A673 (cell line): Measurements from ENCODE around the gene AFAP1.

ENCODE experiments used
- EZH2 ChIP-seq: fragments of 200-600 bp; sonication (generic); IDR thresholded peaks from 2 replicates; pipeline ENCODE4 v1.6.1; 2017; ENCODE audit warnings: borderline replicate concordance, low read depth, mild to moderate bottlenecking, mixed read lengths, antibody characterized with exemption, low read length; ENCODE audit not compliant: poor library complexity, severe bottlenecking
- TF ChIP-seq, protein P1 (sequence below): fragments of 300-800, 200-600 bp; sonication (generic); conservative IDR thresholded peaks from 2 replicates; pipeline ENCODE4 v1.5.1; 2017; ENCODE audit warnings: low read depth, mild to moderate bottlenecking, antibody characterized with exemption, low read length, moderate library complexity, mixed read lengths

DNA sequence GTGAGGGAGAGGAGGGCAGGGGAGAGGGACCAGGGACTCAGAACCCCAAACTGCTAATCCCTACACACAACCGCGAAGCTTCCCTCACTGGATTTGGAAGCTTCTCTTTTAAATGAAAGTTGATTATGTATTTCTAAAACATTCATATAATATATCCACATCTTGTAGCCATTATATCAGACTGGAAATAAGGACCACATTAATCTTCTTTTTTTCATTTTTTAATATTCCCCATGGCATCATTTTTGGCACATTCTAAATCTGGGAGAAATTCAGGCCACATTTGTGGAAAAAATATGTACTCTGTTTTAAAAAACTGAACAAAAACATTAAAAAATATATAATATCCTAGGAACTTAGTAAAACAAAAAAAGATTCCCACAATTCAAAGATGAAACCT is 97.8 kb downstream of the AFAP1 start:
- TF ChIP-seq, protein P1, sequence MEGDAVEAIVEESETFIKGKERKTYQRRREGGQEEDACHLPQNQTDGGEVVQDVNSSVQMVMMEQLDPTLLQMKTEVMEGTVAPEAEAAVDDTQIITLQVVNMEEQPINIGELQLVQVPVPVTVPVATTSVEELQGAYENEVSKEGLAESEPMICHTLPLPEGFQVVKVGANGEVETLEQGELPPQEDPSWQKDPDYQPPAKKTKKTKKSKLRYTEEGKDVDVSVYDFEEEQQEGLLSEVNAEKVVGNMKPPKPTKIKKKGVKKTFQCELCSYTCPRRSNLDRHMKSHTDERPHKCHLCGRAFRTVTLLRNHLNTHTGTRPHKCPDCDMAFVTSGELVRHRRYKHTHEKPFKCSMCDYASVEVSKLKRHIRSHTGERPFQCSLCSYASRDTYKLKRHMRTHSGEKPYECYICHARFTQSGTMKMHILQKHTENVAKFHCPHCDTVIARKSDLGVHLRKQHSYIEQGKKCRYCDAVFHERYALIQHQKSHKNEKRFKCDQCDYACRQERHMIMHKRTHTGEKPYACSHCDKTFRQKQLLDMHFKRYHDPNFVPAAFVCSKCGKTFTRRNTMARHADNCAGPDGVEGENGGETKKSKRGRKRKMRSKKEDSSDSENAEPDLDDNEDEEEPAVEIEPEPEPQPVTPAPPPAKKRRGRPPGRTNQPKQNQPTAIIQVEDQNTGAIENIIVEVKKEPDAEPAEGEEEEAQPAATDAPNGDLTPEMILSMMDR: no peak
- TF ChIP-seq EZH2: no peak
